DND-41 (cell line): Measurements from ENCODE around the gene OR52N2.

Source experiments
- ATAC-seq: fragments of 200-7000 bp; cut with Tn5 transposase; 3 replicates; pipeline ENCODE4 v1.9.1; 2021; ENCODE audit warnings: low read depth; ENCODE audit not compliant: insufficient read depth
- DNase-seq: peaks from one replicate; pipeline ENCODE4 v3.0.0-alpha.2; 2020
- H2AFZ ChIP-seq: 2 replicates; pipeline ENCODE4 v1.6.0; 2012; ENCODE audit warnings: low read depth, low read length
- H3K27ac ChIP-seq: 2 replicates; pipeline ENCODE4 v1.5.1; 2012; ENCODE audit warnings: low read length, inconsistent platforms
- H3K27me3 ChIP-seq: fragments of 200-600 bp; sonication (generic); 2 replicates; pipeline ENCODE4 v1.6.0; 2012; ENCODE audit warnings: low read length, mild to moderate bottlenecking, inconsistent platforms; ENCODE audit not compliant: insufficient read depth, poor library complexity
- H3K36me3 ChIP-seq: 2 replicates; pipeline ENCODE4 v1.5.1; 2012; ENCODE audit warnings: low read length, inconsistent platforms; ENCODE audit not compliant: insufficient read depth
- H3K4me1 ChIP-seq: 2 replicates; pipeline ENCODE4 v1.5.1; 2012; ENCODE audit warnings: mild to moderate bottlenecking, low read length; ENCODE audit not compliant: insufficient read depth
- H3K4me2 ChIP-seq: 2 replicates; pipeline ENCODE4 v1.6.0; 2012; ENCODE audit warnings: mild to moderate bottlenecking, moderate library complexity, low read length, inconsistent platforms; ENCODE audit not compliant: insufficient read depth
- H3K4me3 ChIP-seq, 2 experiments: fragments of 200-600 bp in 1 of 2; shearing (Covaris generic) in 1 of 2; 2 replicates each; pipeline ENCODE4 v1.5.1; 2012 to 2016; ENCODE audit warnings: inconsistent platforms in 2 of 2, low read length in 2 of 2, mild to moderate bottlenecking in 2 of 2, low read depth in 1 of 2, moderate library complexity in 1 of 2
- H3K79me2 ChIP-seq: 2 replicates; pipeline ENCODE4 v1.6.0; 2012; ENCODE audit warnings: low read length, inconsistent platforms; ENCODE audit not compliant: insufficient read depth
- H3K9ac ChIP-seq: 2 replicates; pipeline ENCODE4 v1.6.0; 2012; ENCODE audit warnings: low read depth, mild to moderate bottlenecking, inconsistent platforms, low read length, moderate library complexity
- H3K9me3 ChIP-seq: 2 replicates; pipeline ENCODE4 v1.5.1; 2012; ENCODE audit warnings: low read length, moderate library complexity, mild to moderate bottlenecking, inconsistent platforms; ENCODE audit not compliant: insufficient read depth, severe bottlenecking
- H4K20me1 ChIP-seq: 2 replicates; pipeline ENCODE4 v1.6.0; 2012; ENCODE audit warnings: low read length; ENCODE audit not compliant: insufficient read depth
- CTCF ChIP-seq: IDR thresholded peaks from 2 replicates; pipeline ENCODE4 v1.5.1; 2012; ENCODE audit warnings: borderline replicate concordance, low read length, moderate library complexity, mild to moderate bottlenecking; ENCODE audit not compliant: poor library complexity, severe bottlenecking; ENCODE audit errors: extremely low read depth
- EZH2 ChIP-seq: IDR thresholded peaks from 3 replicates; pipeline ENCODE4 v1.6.1; 2012; ENCODE audit warnings: borderline replicate concordance, low read depth, mild to moderate bottlenecking, moderate library complexity, low read length, inconsistent platforms; ENCODE audit not compliant: severe bottlenecking

OR52N2 gene

GRCh38 chr11:5851002-5851401, 42.3 kb downstream of the OR52N2 start:
- DNase-seq: no peak
- Histone ChIP-seq H4K20me1 (no peaks in the 10 kb centered on the region), H3K9me3 (no peaks in the 10 kb centered on the region), H3K9ac (no peak overlapping the region), H3K79me2 (no peaks in the 10 kb centered on the region), H3K4me3 (no peak overlapping the region), H3K27me3 (peaks cover 2% of the 10 kb centered on the region), H3K4me2 (no peak overlapping the region), H3K27ac (no peak overlapping the region), H3K4me1 (no peaks in the 10 kb centered on the region), H3K36me3 (no peaks in the 10 kb centered on the region), H2AFZ (no peak overlapping the region)
- TF ChIP-seq CTCF (no peak), EZH2 (no peak)
- ATAC-seq: no peak

- ATAC-seq (no peak), DNase-seq (no peak)
- no peak within 1 kb of the TSS for H3K4me3 ChIP-seq
- no peak within 1 kb of the TSS for H2AFZ ChIP-seq
- H3K27ac ChIP-seq: no peak within 1 kb of the TSS
- no peaks in the 10 kb centered on the region for H3K79me2 ChIP-seq
- H4K20me1 ChIP-seq: no peaks in the 10 kb centered on the region
- no peak within 1 kb of the TSS for H3K9ac ChIP-seq
- H3K27me3 ChIP-seq: no peaks in the 10 kb centered on the region
- TF ChIP-seq EZH2 (no peak), CTCF (no peak)
- H3K36me3 ChIP-seq: no peaks in the 10 kb centered on the region
- no peaks in the 10 kb centered on the region for H3K9me3 ChIP-seq
- H3K4me2 ChIP-seq: no peak within 1 kb of the TSS
- no peaks in the 10 kb centered on the region for H3K4me1 ChIP-seq
Observed at GRCh38 chr11:5857590-5857989, 48.9 kb downstream of the OR52N2 start, which contains the start of gene OR52E8. Gene OR52E8 (minus strand): TSS chr11:5857690. CDS start chr11:5857690, 0 bp downstream.

GRCh38 chr11:5865826-5866225, 57.1 kb downstream of the OR52N2 start:
- Histone ChIP-seq H3K9ac (no peak overlapping the region), H3K27ac (no peak overlapping the region), H3K9me3 (no peaks in the 10 kb centered on the region), H3K27me3 (no peaks in the 10 kb centered on the region), H4K20me1 (no peaks in the 10 kb centered on the region), H3K4me2 (no peak overlapping the region), H2AFZ (no peak overlapping the region), H3K4me3 (no peak overlapping the region), H3K4me1 (no peaks in the 10 kb centered on the region), H3K36me3 (no peaks in the 10 kb centered on the region), H3K79me2 (no peaks in the 10 kb centered on the region)
- no peak for TF ChIP-seq EZH2
- TF ChIP-seq CTCF: no peak
- ATAC-seq (no peak), DNase-seq (no peak)
